ENCODE data around the gene OR1D5.
A peak's percentile ranks its signal among the peaks of the same experiment; 100 is the strongest.
"Not testable (repeated sequence)": the region's sequence is repeated elsewhere in the genome, so short reads cannot be mapped to it uniquely, and the experiment has no call there.

Gene OR1D5

GRCh38 chr17:3063507-3063906, at the start of gene OR1D5:
Gene OR1D5, minus strand, starts transcription at chr17:3063607. Its CDS starts 0 bp downstream, at chr17:3063607.
- not testable (repeated sequence) for DNase-seq (ENCODE audit: low read depth in 2 of 2)

- no peak for DNase-seq (ENCODE audit: low read depth in 2 of 2)
Observed at GRCh38 chr17:3104322-3104721, 40.9 kb upstream of the OR1D5 start, which contains the start of gene OR1D2. Gene OR1D2, minus strand, starts transcription at chr17:3104422. Its CDS starts 11,426 bp downstream, at chr17:3092996.

GRCh38 chr17:3073850-3074249, 10.4 kb upstream of the OR1D5 start:
- DNase-seq (ENCODE audit: low read depth in 2 of 2) = not testable (repeated sequence)

GRCh38 chr17:3065192-3065591, 1.8 kb upstream of the OR1D5 start:
- not testable (repeated sequence) for DNase-seq (ENCODE audit: low read depth in 2 of 2)

- not testable (repeated sequence) for DNase-seq (ENCODE audit: low read depth in 2 of 2)
Observed at GRCh38 chr17:3062824-3063377, 506 bp downstream of the OR1D5 start.

- DNase-seq (ENCODE audit: low read depth in 2 of 2) = not testable (repeated sequence)
Observed at GRCh38 chr17:3054868-3055267, 8.5 kb downstream of the OR1D5 start.

GRCh38 chr17:3049705-3050295, 13.6 kb downstream of the OR1D5 start:
- no peak for DNase-seq (ENCODE audit: low read depth in 2 of 2)

- DNase-seq (ENCODE audit: low read depth in 2 of 2) = peak; percentile 91 to 92
Observed at GRCh38 chr17:3048727-3049471, 14.5 kb downstream of the OR1D5 start.

GRCh38 chr17:3046753-3047152, 16.7 kb downstream of the OR1D5 start:
- no peak for DNase-seq (ENCODE audit: low read depth in 2 of 2)

- no peak for DNase-seq (ENCODE audit: low read depth in 2 of 2)
Observed at GRCh38 chr17:3043737-3044365, 19.6 kb downstream of the OR1D5 start.

- no peak for DNase-seq (ENCODE audit: low read depth in 2 of 2)
Observed at GRCh38 chr17:3040882-3041281, 22.5 kb downstream of the OR1D5 start.

GRCh38 chr17:3039736-3040135, 23.7 kb downstream of the OR1D5 start:
- no peak for DNase-seq (ENCODE audit: low read depth in 2 of 2)

GRCh38 chr17:3038941-3039340, 24.5 kb downstream of the OR1D5 start:
- no peak for DNase-seq (ENCODE audit: low read depth in 2 of 2)

GRCh38 chr17:3037259-3037658, 26.1 kb downstream of the OR1D5 start:
- DNase-seq (ENCODE audit: low read depth in 2 of 2) = no peak

- no peak for DNase-seq (ENCODE audit: low read depth in 2 of 2)
Observed at GRCh38 chr17:3036800-3037199, 26.6 kb downstream of the OR1D5 start.

- no peak for DNase-seq (ENCODE audit: low read depth in 2 of 2)
Observed at GRCh38 chr17:3035968-3036280, 27.5 kb downstream of the OR1D5 start.

- no peak for DNase-seq (ENCODE audit: low read depth in 2 of 2)
Observed at GRCh38 chr17:3035256-3035967, 28.0 kb downstream of the OR1D5 start.

GRCh38 chr17:3034578-3034920, 28.9 kb downstream of the OR1D5 start:
- DNase-seq (ENCODE audit: low read depth in 2 of 2) = no peak

- DNase-seq (ENCODE audit: low read depth in 2 of 2) = no peak
Observed at GRCh38 chr17:3033741-3034577, 29.4 kb downstream of the OR1D5 start.

GRCh38 chr17:3033248-3033640, 30.2 kb downstream of the OR1D5 start:
- no peak for DNase-seq (ENCODE audit: low read depth in 2 of 2)
